Measurements from ENCODE around the gene LPAR2.

DNA sequence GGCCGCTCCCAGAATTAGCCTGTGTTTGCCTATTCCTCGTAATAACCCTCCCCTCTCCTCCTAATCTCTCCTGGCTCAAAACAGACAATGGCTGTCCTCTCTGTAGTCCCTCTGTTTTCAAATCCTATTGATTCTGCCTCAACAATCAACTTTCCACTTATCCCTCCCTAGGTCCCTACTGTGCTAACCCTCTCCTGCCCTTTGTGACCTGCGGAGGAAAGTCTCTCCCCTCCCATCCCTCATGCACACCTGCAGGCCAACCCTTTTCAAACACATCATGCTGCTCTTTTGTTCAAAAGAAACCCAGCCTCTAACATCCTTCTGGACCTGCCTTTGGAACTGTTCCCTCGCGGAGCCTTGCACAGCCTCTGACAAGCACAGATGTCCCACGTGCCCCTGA is 52.6 kb downstream of the LPAR2 start:
- TF ChIP-seq, protein P1, sequence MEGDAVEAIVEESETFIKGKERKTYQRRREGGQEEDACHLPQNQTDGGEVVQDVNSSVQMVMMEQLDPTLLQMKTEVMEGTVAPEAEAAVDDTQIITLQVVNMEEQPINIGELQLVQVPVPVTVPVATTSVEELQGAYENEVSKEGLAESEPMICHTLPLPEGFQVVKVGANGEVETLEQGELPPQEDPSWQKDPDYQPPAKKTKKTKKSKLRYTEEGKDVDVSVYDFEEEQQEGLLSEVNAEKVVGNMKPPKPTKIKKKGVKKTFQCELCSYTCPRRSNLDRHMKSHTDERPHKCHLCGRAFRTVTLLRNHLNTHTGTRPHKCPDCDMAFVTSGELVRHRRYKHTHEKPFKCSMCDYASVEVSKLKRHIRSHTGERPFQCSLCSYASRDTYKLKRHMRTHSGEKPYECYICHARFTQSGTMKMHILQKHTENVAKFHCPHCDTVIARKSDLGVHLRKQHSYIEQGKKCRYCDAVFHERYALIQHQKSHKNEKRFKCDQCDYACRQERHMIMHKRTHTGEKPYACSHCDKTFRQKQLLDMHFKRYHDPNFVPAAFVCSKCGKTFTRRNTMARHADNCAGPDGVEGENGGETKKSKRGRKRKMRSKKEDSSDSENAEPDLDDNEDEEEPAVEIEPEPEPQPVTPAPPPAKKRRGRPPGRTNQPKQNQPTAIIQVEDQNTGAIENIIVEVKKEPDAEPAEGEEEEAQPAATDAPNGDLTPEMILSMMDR (IDR thresholded peaks at IDR 0.05; ENCODE audit: low read length): no peak
- TF ChIP-seq EZH2 (optimal IDR thresholded peaks at IDR 0.05; ENCODE audit: low read depth, low read length) (no peak), EZH2phosphoT487 (IDR thresholded peaks at IDR 0.05; ENCODE audit: low read length) (no peak)

All from MM.1S (cell line).